Peyer's patch (tissue), 4 donors: ENCODE results near the gene LMNB1.

Source experiments
- CTCF ChIP-seq, 6 experiments: fragments of 450-650 bp in 4 of 6; fragments of 200-600 bp in 2 of 6; sonication (generic) in 1 of 6; IDR thresholded peaks; one replicate each; pipeline ENCODE4 v1.5.1; 2017 to 2019; ENCODE audit warnings: antibody characterized with exemption in 6 of 6, mild to moderate bottlenecking in 3 of 6, moderate library complexity in 1 of 6
- POLR2A ChIP-seq, 2 donors: fragments of 450-650 bp; IDR thresholded peaks; one replicate each; pipeline ENCODE4 v1.5.1; 2017; ENCODE audit warnings: antibody characterized with exemption in 2 of 2, mild to moderate bottlenecking in 2 of 2, moderate library complexity in 2 of 2

- TF ChIP-seq CTCF (IDR thresholded peaks at IDR 0.05) (no peak), POLR2A (IDR thresholded peaks at IDR 0.05) (no peak)
These were observed 16.2 kb downstream of the LMNB1 start for GRCh38 chr5:126793097-126793496.
